GM08714 (cell line): Measurements from ENCODE around the gene RYR2.

ENCODE experiments used
- H3K4me3 ChIP-seq: fragments of 200-500 bp; sonication (Bioruptor generic); 2 replicates; pipeline ENCODE4 v1.5.1; 2014; ENCODE audit warnings: mild to moderate bottlenecking, low read length, inconsistent platforms
- ZNF274 ChIP-seq: IDR thresholded peaks from 2 replicates; pipeline ENCODE4 v1.6.1; 2012; ENCODE audit warnings: mild to moderate bottlenecking, low read depth, low read length

RYR2 gene

DNA sequence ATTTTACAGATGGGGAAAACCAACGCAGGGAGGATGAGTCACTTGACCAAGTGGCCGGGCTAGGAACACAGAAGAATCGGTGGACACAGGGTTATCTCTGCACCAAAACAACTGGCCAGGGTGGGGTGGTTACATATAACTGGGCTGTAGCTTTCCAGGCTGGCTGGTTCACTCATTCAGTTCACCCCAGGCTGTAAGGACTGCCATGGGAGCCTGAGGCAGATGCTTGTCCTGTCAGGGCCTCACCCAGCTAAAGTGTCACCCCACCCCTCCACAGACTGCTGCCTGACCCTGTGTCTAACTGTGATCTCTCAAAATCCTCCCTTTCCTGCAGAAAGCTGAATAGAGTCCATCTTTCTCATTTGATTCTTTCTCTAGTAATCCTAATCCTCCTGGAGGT lies 387.3 kb downstream of the RYR2 start:
- TF ChIP-seq ZNF274: no peak

GRCh38 chr1:237431448-237431847 lies 389.5 kb downstream of the RYR2 start:
- TF ChIP-seq ZNF274: no peak
- no peak overlapping the region for H3K4me3 ChIP-seq

More for the DNA sequence above, 387.3 kb downstream of the RYR2 start:
- no peak overlapping the region for H3K4me3 ChIP-seq

GRCh38 chr1:237440346-237440745 lies 398.4 kb downstream of the RYR2 start:
- no peak overlapping the region for H3K4me3 ChIP-seq
- no peak for TF ChIP-seq ZNF274

- TF ChIP-seq ZNF274: no peak
- H3K4me3 ChIP-seq: no peak overlapping the region
These were observed 402.3 kb downstream of the RYR2 start for GRCh38 chr1:237444120-237444790.

DNA sequence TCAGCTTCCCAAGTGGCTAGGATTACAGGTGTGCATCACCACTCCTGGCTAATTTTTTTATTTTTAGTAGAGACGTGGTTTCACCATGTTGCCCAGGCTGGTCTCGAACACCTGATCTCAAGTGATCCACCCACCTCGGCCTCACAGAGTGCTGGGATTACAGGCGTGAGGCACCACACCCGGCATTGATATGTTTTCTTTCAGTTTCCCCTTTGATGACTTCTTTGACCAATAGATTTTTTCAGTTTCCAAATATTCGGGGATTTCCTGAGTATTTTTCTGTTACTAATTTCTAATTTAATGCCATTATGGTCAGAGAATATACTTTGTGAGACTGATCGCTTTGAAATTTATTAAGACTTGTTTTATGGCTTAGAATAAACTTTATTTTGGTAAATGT lies 406.1 kb downstream of the RYR2 start:
- TF ChIP-seq ZNF274: no peak
- H3K4me3 ChIP-seq: no peak overlapping the region

- H3K4me3 ChIP-seq: no peak overlapping the region
- TF ChIP-seq ZNF274: no peak
These were observed 415.6 kb downstream of the RYR2 start for GRCh38 chr1:237457573-237457972.

DNA sequence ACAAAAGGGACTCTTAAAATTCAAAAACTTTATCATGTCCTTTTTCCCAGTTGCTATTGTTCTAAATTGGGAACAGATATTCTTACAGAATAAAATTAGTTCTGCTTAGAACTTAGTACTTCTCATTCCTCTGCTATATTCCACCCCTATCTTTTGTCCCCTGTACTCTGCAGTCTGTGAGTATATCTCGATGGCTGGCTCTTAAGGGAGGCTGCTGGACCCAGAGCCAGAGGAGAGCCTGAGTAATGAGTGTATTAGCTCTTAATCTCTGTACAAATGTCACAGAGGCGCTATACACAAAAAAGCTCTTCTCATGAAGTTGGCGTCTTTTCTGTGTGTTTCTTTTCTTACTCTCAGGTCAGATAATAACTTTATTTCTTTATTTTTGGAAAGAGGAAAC lies 425.3 kb downstream of the RYR2 start:
- TF ChIP-seq ZNF274: no peak

DNA sequence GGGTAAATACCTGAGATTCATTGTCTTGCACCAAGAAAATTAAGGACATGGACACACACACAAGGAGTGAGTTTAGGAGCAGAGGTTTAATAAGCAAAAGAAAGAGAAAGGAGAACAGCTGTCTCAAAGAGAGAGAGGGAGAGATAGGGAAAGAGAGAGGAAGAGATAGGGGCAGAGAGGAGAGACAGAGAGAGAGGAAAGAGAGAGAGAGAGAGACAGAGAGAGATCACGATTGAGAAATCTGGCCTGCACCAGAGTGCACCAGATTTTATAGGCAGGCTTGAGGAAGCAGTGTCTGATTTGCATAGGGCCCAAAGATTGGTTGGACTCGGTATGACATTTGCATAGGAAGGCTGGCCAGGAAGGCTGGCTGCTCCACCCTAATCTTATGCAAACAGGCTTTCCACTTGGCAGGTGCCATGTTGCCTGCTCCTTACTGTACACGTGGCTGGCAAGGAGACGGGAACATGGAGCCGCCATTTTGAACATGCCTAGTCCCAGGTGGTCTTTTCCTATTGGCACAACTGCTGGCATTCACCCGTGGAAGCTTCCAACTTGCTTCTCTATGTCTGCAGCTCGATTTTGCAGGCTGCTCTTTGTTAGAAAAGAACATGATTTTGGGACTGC lies 428.8 kb downstream of the RYR2 start:
- no peak overlapping the region for H3K4me3 ChIP-seq

More for the DNA sequence above, 425.3 kb downstream of the RYR2 start:
- H3K4me3 ChIP-seq: no peak overlapping the region

DNA sequence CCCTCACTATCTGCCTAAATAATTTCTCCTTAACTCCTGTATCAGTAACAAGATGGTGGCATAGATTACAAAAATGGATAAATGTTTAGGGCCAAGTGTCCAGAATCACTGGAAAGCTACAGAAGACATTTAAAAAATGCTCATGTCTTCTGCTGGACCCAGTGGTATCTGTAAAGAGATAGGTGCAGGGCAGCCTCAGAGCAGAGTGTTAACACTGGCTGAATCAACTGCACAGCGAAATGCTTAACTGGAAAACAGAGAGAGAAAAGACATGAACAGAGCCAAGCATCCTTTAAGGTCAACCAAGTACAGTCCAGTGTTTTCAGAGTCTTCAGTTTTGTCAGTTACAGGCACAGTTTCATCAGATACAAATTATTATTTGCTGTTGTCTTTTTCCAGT lies 429.4 kb downstream of the RYR2 start:
- TF ChIP-seq ZNF274: no peak

More for the DNA sequence above, 428.8 kb downstream of the RYR2 start:
- no peak for TF ChIP-seq ZNF274

GRCh38 chr1:237471956-237472355 lies 430.0 kb downstream of the RYR2 start:
- no peak overlapping the region for H3K4me3 ChIP-seq
- no peak for TF ChIP-seq ZNF274

More for the DNA sequence above, 429.4 kb downstream of the RYR2 start:
- H3K4me3 ChIP-seq: no peak overlapping the region

DNA sequence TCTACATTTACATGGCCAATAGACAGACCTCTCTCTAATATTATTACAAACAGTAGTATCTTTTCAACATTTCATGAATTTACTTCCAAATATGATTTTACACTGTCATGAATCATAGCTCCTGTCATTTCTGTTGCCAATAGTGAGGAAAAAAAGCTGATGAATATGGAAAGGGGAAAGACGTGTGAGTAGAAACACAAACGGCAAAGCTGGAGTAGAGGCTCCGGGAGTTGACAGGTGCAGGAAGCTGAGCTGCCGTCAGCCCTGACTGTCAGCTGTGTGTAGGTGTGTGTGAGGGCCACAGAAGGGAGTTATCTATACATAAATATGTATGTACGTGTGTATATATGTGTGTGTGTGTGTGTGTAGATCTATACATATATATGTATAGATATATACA lies 431.9 kb downstream of the RYR2 start:
- TF ChIP-seq ZNF274: no peak

GRCh38 chr1:237478082-237478481 lies 436.1 kb downstream of the RYR2 start:
- no peak for TF ChIP-seq ZNF274
- no peak overlapping the region for H3K4me3 ChIP-seq

More for the DNA sequence above, 431.9 kb downstream of the RYR2 start:
- no peak overlapping the region for H3K4me3 ChIP-seq

- no peak for TF ChIP-seq ZNF274
- no peak overlapping the region for H3K4me3 ChIP-seq
These were observed 436.9 kb downstream of the RYR2 start for GRCh38 chr1:237478842-237479241.

- no peak overlapping the region for H3K4me3 ChIP-seq
- TF ChIP-seq ZNF274: no peak
These were observed 440.8 kb downstream of the RYR2 start for GRCh38 chr1:237482777-237483176.

GRCh38 chr1:237492359-237492758 lies 450.4 kb downstream of the RYR2 start:
- no peak for TF ChIP-seq ZNF274
- no peak overlapping the region for H3K4me3 ChIP-seq
